ENCODE measurements around the gene CD99.
A peak's percentile ranks its signal among the peaks of the same experiment; 100 is the strongest.

CD99 gene, protein sequence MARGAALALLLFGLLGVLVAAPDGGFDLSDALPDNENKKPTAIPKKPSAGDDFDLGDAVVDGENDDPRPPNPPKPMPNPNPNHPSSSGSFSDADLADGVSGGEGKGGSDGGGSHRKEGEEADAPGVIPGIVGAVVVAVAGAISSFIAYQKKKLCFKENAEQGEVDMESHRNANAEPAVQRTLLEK

DNA sequence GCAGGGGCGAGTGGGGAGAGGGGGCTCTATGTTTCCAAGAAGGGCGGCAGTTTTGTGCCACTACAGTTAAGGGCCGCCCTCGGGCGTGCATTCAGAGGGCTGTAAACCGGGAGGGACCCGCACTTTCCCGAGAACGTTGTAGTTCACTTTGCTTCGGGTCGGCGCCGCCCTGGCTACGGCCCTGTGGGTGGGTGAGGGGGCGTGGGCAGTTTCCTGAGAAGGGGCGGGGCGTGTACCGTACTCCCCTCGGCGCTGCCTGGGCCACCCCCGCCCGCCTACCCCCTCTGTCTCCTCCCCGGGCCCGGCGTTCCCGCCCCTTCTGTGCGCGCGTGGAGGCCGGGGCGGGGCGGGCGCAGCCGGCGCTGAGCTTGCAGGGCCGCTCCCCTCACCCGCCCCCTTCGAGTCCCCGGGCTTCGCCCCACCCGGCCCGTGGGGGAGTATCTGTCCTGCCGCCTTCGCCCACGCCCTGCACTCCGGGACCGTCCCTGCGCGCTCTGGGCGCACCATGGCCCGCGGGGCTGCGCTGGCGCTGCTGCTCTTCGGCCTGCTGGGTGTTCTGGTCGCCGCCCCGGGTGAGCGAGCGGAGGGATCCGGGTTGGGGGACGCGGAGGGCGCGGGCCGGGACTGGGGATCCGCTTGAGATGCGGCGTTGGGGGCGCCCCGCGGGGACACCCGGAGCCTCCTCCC lies at the start of gene CD99:
TSS of gene CD99 (plus strand) at position 440 of the 687 bp plus-strand sequence. CDS start at position 506, 66 bp downstream.
- DNase-seq (ENCODE audit: low read depth in 1 of 2, low spot score in 1 of 2), result peak; percentile 67 to 88
- in situ Hi-C loops (cut with HindIII; ENCODE audit: low pct_unique_long_range_greater_than_20kb, low sequenced_read_pairs), result no loop called here
- TF ChIP-seq JUND (IDR thresholded peaks at IDR 0.05; ENCODE audit: low read depth), result no peak

GRCh38 chrX:2642146-2642545 lies 48.9 kb upstream of the CD99 start:
- DNase-seq (ENCODE audit: low read depth in 1 of 2, low spot score in 1 of 2), result no peak
- in situ Hi-C loops (cut with HindIII; ENCODE audit: low pct_unique_long_range_greater_than_20kb, low sequenced_read_pairs), result no loop called here
- no peak for TF ChIP-seq JUND (IDR thresholded peaks at IDR 0.05; ENCODE audit: low read depth)

GRCh38 chrX:2642791-2643190 lies 48.3 kb upstream of the CD99 start:
- no peak for DNase-seq (ENCODE audit: low read depth in 1 of 2, low spot score in 1 of 2)
- in situ Hi-C loops (cut with HindIII; ENCODE audit: low pct_unique_long_range_greater_than_20kb, low sequenced_read_pairs), result no loop called here
- TF ChIP-seq JUND (IDR thresholded peaks at IDR 0.05; ENCODE audit: low read depth), result no peak

GRCh38 chrX:2643880-2644279 lies 47.2 kb upstream of the CD99 start:
- TF ChIP-seq JUND (IDR thresholded peaks at IDR 0.05; ENCODE audit: low read depth), result no peak
- DNase-seq (ENCODE audit: low read depth in 1 of 2, low spot score in 1 of 2), result no peak
- in situ Hi-C loops (cut with HindIII; ENCODE audit: low pct_unique_long_range_greater_than_20kb, low sequenced_read_pairs), result no loop called here

- no peak for TF ChIP-seq JUND (IDR thresholded peaks at IDR 0.05; ENCODE audit: low read depth)
- no peak for DNase-seq (ENCODE audit: low read depth in 1 of 2, low spot score in 1 of 2)
- in situ Hi-C loops (cut with HindIII; ENCODE audit: low pct_unique_long_range_greater_than_20kb, low sequenced_read_pairs), result no loop called here
Measured at GRCh38 chrX:2645563-2645962, 45.5 kb upstream of the CD99 start.

GRCh38 chrX:2647627-2648026 lies 43.5 kb upstream of the CD99 start:
- no peak for TF ChIP-seq JUND (IDR thresholded peaks at IDR 0.05; ENCODE audit: low read depth)
- in situ Hi-C loops (cut with HindIII; ENCODE audit: low pct_unique_long_range_greater_than_20kb, low sequenced_read_pairs), result no loop called here
- DNase-seq (ENCODE audit: low read depth in 1 of 2, low spot score in 1 of 2), result no peak

DNA sequence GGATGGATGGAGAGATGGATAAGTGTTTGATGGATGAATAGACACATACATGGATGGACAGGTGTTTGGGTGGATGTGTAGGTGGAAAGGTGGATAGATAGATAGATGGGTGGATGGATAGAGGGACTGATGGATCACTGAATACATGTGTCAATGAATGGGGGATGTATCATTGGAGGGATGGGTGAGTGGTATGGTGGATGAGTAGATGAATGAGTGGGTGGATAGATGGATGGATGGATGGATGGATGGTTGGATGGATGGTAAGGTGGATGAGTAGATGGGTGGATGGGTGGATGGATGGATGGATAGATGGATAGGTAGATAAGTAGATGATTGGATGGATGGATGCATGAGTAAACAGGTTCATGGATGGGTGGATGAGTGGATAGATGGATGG lies 41.1 kb upstream of the CD99 start:
- no peak for DNase-seq (ENCODE audit: low read depth in 1 of 2, low spot score in 1 of 2)
- in situ Hi-C loops (cut with HindIII; ENCODE audit: low pct_unique_long_range_greater_than_20kb, low sequenced_read_pairs), result no loop called here
- TF ChIP-seq JUND (IDR thresholded peaks at IDR 0.05; ENCODE audit: low read depth), result no peak

GRCh38 chrX:2650865-2651264 lies 40.2 kb upstream of the CD99 start:
- in situ Hi-C loops (cut with HindIII; ENCODE audit: low pct_unique_long_range_greater_than_20kb, low sequenced_read_pairs), result no loop called here

GRCh38 chrX:2652106-2652505 lies 39.0 kb upstream of the CD99 start:
- no peak for TF ChIP-seq JUND (IDR thresholded peaks at IDR 0.05; ENCODE audit: low read depth)
- DNase-seq (ENCODE audit: low read depth in 1 of 2, low spot score in 1 of 2), result no peak
- in situ Hi-C loops (cut with HindIII; ENCODE audit: low pct_unique_long_range_greater_than_20kb, low sequenced_read_pairs), result no loop called here

More at GRCh38 chrX:2650865-2651264, 40.2 kb upstream of the CD99 start:
- no peak for DNase-seq (ENCODE audit: low read depth in 1 of 2, low spot score in 1 of 2)
- no peak for TF ChIP-seq JUND (IDR thresholded peaks at IDR 0.05; ENCODE audit: low read depth)

GRCh38 chrX:2654436-2655340 lies 36.4 kb upstream of the CD99 start:
- in situ Hi-C loops (cut with HindIII; ENCODE audit: low pct_unique_long_range_greater_than_20kb, low sequenced_read_pairs), result no loop called here

DNA sequence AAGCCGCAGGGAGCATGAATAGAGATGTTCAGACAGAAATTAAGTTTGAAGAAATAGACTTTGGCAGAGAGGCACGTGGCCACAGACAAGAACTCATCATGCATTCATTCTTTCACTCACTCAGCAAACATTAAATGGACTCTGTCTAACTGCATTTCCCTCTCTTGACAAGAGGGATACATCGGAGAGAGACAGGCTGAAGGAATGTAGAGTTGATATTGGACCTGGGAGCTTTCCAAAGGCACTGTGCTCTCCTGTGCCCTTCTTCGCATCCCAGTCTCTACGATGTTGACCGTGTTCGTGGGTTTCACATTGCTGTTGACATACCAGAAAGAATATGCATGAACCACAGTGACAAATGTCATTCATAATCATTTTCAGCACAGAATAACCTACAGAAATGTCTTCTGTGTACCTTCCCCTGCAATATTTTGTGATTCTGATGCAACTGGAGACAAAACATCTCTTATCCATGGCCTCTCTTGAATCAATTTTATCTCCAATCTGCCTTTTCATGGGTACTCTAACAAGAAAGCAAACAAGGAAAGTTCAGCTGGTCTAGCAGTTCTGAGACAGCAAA lies 34.7 kb upstream of the CD99 start:
- no peak for DNase-seq (ENCODE audit: low read depth in 1 of 2, low spot score in 1 of 2)
- in situ Hi-C loops (cut with HindIII; ENCODE audit: low pct_unique_long_range_greater_than_20kb, low sequenced_read_pairs), result no loop called here
- TF ChIP-seq JUND (IDR thresholded peaks at IDR 0.05; ENCODE audit: low read depth), result no peak

More at GRCh38 chrX:2654436-2655340, 36.4 kb upstream of the CD99 start:
- no peak for DNase-seq (ENCODE audit: low read depth in 1 of 2, low spot score in 1 of 2)
- no peak for TF ChIP-seq JUND (IDR thresholded peaks at IDR 0.05; ENCODE audit: low read depth)

DNA sequence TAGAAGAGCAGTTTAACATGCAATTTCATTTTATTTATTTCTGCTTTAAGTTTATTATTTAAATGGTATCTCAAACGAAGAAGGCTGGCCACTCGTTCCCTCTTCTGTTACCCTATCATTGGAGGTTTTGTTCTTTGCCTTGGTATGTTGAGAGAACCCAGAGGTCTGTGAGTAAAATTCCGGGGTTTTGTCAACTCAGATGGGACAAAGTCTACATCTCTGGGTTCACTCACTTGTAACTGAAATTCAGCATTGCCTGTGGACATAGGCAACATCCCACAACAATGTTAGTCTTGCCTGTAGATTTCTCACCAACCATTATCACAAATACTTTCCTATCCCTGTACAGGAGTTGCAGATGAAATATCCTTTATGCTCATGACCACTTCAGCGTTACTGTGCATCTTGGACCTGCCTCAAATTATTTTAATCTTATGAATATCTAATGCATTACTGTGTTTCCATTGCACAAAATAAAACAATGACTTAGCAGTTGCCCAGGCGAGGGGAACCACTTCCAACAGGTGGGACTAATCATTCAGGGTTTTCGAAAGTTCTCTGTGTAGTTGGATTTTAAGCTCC lies 33.5 kb upstream of the CD99 start:
- DNase-seq (ENCODE audit: low read depth in 1 of 2, low spot score in 1 of 2), result no peak
- no peak for TF ChIP-seq JUND (IDR thresholded peaks at IDR 0.05; ENCODE audit: low read depth)
- in situ Hi-C loops (cut with HindIII; ENCODE audit: low pct_unique_long_range_greater_than_20kb, low sequenced_read_pairs), result no loop called here
